ENCODE results near the gene MTNR1A. TPM values are rescaled to one million over a fixed set of nuclear protein-coding genes. Genes with fewer than 3 reads are reported as not detected.

MTNR1A gene
- total RNA-seq, 2 donors from 2014 or later, result not detected

DNA sequence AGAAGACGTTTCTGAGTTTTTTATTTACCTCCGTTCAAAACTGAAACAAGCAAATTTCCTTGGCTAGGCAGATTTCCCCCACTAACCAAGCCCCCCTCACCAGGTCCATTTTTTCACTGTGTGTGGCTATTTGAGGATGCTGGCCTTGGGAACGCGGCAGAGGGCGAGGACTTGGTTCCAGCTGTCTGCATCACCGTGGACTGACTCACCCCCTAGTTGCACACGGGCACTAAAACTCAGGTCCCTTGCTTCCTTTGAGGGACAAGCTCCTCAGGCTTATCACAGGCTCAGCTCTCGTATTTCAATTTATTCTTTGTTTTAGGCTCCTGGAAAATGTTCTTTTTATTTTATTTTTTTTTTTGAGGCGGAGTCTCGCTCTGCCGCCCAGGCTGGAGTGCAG is 8.4 kb upstream of the MTNR1A start:
- DNase-seq (ENCODE audit: low spot score), result no peak
- Histone ChIP-seq H3K27me3 (replicated peaks; ENCODE audit: insufficient read depth) (no peaks in the 10 kb centered on the region), H3K4me1 (ENCODE audit: control insufficient read depth in 1 of 2, low read depth in 2 of 2) (no peaks in the 10 kb centered on the region), H3K27ac (no peak overlapping the region), H3K9me3 (no peaks in the 10 kb centered on the region), H3K36me3 (no peaks in the 10 kb centered on the region), H3K4me3 (no peak overlapping the region)
- TF ChIP-seq, protein P1, sequence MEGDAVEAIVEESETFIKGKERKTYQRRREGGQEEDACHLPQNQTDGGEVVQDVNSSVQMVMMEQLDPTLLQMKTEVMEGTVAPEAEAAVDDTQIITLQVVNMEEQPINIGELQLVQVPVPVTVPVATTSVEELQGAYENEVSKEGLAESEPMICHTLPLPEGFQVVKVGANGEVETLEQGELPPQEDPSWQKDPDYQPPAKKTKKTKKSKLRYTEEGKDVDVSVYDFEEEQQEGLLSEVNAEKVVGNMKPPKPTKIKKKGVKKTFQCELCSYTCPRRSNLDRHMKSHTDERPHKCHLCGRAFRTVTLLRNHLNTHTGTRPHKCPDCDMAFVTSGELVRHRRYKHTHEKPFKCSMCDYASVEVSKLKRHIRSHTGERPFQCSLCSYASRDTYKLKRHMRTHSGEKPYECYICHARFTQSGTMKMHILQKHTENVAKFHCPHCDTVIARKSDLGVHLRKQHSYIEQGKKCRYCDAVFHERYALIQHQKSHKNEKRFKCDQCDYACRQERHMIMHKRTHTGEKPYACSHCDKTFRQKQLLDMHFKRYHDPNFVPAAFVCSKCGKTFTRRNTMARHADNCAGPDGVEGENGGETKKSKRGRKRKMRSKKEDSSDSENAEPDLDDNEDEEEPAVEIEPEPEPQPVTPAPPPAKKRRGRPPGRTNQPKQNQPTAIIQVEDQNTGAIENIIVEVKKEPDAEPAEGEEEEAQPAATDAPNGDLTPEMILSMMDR (IDR thresholded peaks at IDR 0.05), result no peak
- no peak for ATAC-seq (ENCODE audit: insufficient number of reproducible peaks, low FRiP score, low read depth)

DNA sequence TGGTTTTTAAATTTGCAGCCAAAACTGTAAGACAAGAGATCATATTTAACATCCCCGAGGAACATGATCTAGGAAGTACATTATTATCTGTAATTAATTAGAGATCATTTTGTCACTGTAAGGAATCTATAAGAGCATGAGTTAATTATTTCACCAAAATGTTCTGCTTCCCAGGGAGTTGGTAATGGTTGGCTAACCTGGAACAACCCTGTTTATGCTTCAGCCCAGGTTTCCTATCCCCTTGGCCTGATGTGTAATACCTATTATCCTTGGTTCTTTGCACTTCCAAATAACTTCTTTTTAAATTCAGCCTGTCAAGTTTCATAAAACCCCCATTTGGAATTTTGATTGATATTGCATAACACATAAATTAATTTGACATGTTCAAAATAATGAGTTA is 6.4 kb upstream of the MTNR1A start:
- Histone ChIP-seq H3K9me3 (no peaks in the 10 kb centered on the region), H3K27ac (no peak overlapping the region), H3K4me1 (ENCODE audit: control insufficient read depth in 1 of 2, low read depth in 2 of 2) (no peaks in the 10 kb centered on the region), H3K27me3 (replicated peaks; ENCODE audit: insufficient read depth) (no peaks in the 10 kb centered on the region), H3K36me3 (no peaks in the 10 kb centered on the region), H3K4me3 (no peak overlapping the region)
- TF ChIP-seq, protein P1 (IDR thresholded peaks at IDR 0.05), result no peak
- ATAC-seq (ENCODE audit: insufficient number of reproducible peaks, low FRiP score, low read depth) (no peak), DNase-seq (ENCODE audit: low spot score) (no peak)

DNA sequence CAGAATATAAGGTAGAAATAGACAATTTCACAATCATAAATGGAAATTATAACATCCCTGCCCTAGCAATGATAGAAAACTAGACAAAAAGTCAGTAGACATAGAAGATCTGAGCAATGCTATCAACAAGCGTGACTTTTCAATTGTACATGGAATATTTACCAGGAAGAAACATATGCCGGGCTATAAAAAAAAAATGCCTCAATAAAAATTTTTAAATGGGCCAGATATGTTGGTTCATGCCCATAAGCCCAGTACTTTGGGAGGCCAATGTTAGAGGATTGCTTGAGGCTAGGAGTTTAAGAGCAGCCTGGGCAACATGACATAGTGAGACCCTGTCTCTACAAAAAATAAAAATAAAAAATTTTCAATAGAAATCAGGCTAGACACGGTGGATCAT is 5.3 kb upstream of the MTNR1A start:
- Histone ChIP-seq H3K9me3 (no peaks in the 10 kb centered on the region), H3K4me3 (no peak overlapping the region), H3K36me3 (no peaks in the 10 kb centered on the region), H3K27me3 (replicated peaks; ENCODE audit: insufficient read depth) (no peaks in the 10 kb centered on the region), H3K27ac (no peak overlapping the region), H3K4me1 (ENCODE audit: control insufficient read depth in 1 of 2, low read depth in 2 of 2) (no peaks in the 10 kb centered on the region)
- no peak for DNase-seq (ENCODE audit: low spot score)
- no peak for ATAC-seq (ENCODE audit: insufficient number of reproducible peaks, low FRiP score, low read depth)
- TF ChIP-seq, protein P1 (IDR thresholded peaks at IDR 0.05), result no peak

DNA sequence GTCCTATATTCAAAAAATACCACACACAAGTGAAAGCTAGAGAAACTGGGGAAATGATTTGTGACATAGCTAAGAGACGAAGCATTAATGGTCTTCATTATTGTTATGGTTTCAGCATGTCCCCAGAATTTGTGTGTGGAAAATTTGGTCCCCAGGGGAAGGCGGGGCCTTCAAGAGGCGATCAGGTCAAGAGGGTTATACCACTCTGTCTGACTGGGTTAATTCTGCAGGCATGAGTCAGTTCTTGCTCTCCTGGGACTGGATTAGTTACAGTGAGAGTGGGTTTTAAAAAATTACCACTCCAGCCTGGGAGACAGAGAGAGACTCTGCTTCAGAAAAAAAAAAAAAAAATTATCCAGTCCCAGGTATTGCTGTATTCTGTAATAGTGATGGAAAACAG is 2.1 kb upstream of the MTNR1A start:
- DNase-seq (ENCODE audit: low spot score) (no peak), ATAC-seq (ENCODE audit: insufficient number of reproducible peaks, low FRiP score, low read depth) (no peak)
- H3K36me3 ChIP-seq, result no peaks in the 10 kb centered on the region
- H3K27me3 ChIP-seq (replicated peaks; ENCODE audit: insufficient read depth), result no peaks in the 10 kb centered on the region
- no peaks in the 10 kb centered on the region for H3K9me3 ChIP-seq
- TF ChIP-seq, protein P1 (IDR thresholded peaks at IDR 0.05), result no peak
- peaks cover 0 to 10% of the 10 kb centered on the region in 2 donors for H3K4me1 ChIP-seq (ENCODE audit: control insufficient read depth in 1 of 2, low read depth in 2 of 2)
- H3K4me3 ChIP-seq, result no peak overlapping the region
- no peak overlapping the region for H3K27ac ChIP-seq

DNA sequence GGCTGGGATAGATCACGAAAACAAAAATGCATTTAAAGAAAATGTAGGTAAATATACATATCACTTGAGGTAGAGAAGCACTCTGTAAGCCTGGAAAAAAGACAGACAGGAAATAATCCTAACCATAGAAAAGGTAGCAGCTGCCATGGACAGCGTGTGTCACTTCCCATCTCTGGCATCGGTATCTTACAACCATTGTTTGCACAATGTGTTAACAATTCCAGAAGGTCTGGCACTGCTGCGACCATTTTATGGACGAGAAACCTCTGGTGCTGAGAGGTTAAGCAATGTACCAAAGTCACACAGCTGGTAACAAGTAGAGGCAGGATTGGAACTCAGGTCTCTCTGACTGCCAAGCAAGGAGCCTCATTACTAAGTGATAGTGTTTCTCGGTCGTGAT is 1.7 kb upstream of the MTNR1A start:
- ATAC-seq (ENCODE audit: insufficient number of reproducible peaks, low FRiP score, low read depth), result no peak
- Histone ChIP-seq H3K27me3 (replicated peaks; ENCODE audit: insufficient read depth) (no peaks in the 10 kb centered on the region), H3K9me3 (no peaks in the 10 kb centered on the region), H3K27ac (no peak overlapping the region), H3K4me3 (no peak overlapping the region), H3K4me1 (ENCODE audit: control insufficient read depth in 1 of 2, low read depth in 2 of 2) (peaks cover 0 to 10% of the 10 kb centered on the region in 2 donors), H3K36me3 (no peaks in the 10 kb centered on the region)
- DNase-seq (ENCODE audit: low spot score), result no peak
- TF ChIP-seq, protein P1 (IDR thresholded peaks at IDR 0.05), result no peak
